Fibroblast of the aortic adventitia (primary cell): ENCODE data around the gene NCS1. TPM values are rescaled to one million over a fixed set of nuclear protein-coding genes. Genes with fewer than 3 reads are reported as not detected.

Source experiments
- DNase-seq: peaks from one replicate; pipeline ENCODE4 v3.0.0-alpha.2; 2010; ENCODE audit warnings: low read depth
- H3K4me3 ChIP-seq: 2 replicates; pipeline ENCODE4 v1.5.1; 2011; ENCODE audit warnings: low read depth, mild to moderate bottlenecking, control low read depth, low read length, moderate library complexity
- CTCF ChIP-seq: IDR thresholded peaks from 2 replicates; pipeline ENCODE4 v1.5.1; 2011; ENCODE audit warnings: mild to moderate bottlenecking, low read length, control low read depth, inconsistent platforms; ENCODE audit not compliant: insufficient read depth
- total RNA-seq: library from RNA; depleted of rRNA; stranded (reverse); fragments of >200 nt; gene quantifications from 2 replicates; pipeline ENCODE4 v1.2.3, GENCODE V29; 2012; ENCODE audit warnings: low replicate concordance

NCS1 gene
- total RNA-seq, 1 donor, result 39.2 TPM

DNA sequence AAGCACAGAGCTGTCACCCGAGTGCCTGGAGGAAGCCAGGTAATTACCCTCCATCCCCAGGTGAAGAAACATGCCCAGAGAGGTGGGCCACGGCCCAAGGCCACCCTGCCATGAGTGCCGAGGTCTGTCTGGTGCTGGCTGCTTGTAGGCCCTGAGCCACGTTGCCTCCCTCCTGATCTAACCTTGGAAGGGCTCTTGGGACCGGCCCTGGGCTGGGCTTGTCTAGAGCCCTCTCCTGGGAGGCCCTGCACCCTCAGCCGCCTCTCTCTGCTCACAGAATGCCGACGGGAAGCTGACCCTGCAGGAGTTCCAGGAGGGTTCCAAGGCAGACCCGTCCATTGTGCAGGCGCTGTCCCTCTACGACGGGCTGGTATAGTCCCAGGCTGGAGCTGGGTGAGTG, 53.9 kb downstream of the NCS1 start:
- no peak overlapping the region for H3K4me3 ChIP-seq
- DNase-seq, result no peak
- TF ChIP-seq CTCF, result no peak

GRCh38 chr9:130227833-130228232, 55.6 kb downstream of the NCS1 start:
- no peak for TF ChIP-seq CTCF
- H3K4me3 ChIP-seq, result no peak overlapping the region
- DNase-seq, result no peak

DNA sequence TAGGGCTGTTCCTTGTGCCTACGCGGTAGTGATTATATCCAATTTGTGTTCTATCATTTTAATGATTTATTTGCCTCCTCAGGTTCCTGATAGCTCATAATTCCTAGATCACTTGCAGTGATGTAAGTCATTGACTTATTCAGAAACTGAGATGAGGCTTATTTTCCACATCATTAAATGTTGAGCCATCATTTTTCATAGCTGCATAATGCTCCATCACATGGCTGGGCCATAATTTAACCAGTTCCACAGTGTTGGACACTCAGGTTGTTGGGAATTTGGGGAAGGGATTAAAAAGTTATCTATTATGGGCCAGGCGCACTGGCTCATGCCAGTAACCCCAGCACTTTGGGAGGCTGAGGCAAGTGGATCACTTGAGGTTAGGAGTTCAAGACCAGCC, 57.6 kb downstream of the NCS1 start:
- no peak for TF ChIP-seq CTCF
- H3K4me3 ChIP-seq, result no peak overlapping the region
- no peak for DNase-seq

DNA sequence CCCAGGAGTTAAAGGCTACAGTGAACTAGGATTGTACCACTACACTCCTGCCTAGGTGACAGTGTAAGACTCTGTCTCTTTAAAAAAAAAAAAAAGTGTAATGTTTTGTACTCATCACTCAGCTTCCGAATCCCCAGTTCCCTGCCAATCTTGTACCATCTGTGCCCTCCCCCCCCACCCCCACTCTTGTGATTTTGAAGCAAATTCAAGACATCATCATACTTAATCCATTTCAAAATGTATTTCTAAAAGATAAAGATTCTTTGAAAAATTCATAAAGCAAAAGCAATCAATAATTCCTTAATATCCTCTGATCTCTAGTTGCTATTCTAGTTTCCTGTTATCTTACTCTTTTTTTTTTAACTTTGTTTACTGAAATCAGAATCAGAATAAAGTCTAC, 58.4 kb downstream of the NCS1 start:
- no peak for DNase-seq
- no peak overlapping the region for H3K4me3 ChIP-seq
- no peak for TF ChIP-seq CTCF

- no peak for DNase-seq
- no peak for TF ChIP-seq CTCF
These were observed 60.8 kb downstream of the NCS1 start for GRCh38 chr9:130232899-130233586.

DNA sequence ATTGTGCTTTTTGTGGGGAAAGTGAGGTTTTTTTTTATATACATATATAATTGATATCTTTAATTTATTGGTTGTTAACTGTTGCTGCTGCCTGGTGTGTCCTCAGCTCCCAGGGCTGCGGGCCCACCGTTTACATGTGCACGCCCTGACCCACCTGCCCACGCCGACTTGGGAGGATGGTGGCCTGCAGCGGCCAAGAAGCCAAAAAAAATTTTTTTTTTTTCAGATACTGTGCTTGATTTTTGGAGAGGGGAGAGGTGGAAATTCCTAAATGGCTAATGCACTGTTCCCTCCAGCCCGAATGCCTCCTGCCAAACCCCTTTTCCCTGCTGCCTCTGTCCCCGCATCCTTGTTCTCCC, 61.4 kb downstream of the NCS1 start:
- no peak for TF ChIP-seq CTCF
- no peak for DNase-seq
- no peak overlapping the region for H3K4me3 ChIP-seq

More at GRCh38 chr9:130232899-130233586, 60.8 kb downstream of the NCS1 start:
- H3K4me3 ChIP-seq, result no peak overlapping the region
